D721Med (cell line): ENCODE data around the gene CCDC197.

Source experiments
- DNase-seq: peaks from one replicate; pipeline ENCODE4 v3.0.0; 2011; ENCODE audit warnings: low spot score; ENCODE audit not compliant: insufficient read length
- FAIRE-seq: peaks from 2 replicates; lab custom pipeline; 2011; peaks lifted over from hg19 to GRCh38; lab: Jason Lieb, UNC
- TF ChIP-seq, protein P1 (sequence below): IDR thresholded peaks from 2 replicates; pipeline ENCODE4 v1.5.1; 2012; ENCODE audit warnings: mild to moderate bottlenecking, control low read depth; ENCODE audit not compliant: insufficient read depth; ENCODE audit errors: missing control alignments

Gene CCDC197

GRCh38 chr14:94048691-94049624 lies 51.9 kb downstream of the CCDC197 start:
- peak; percentile 90 for FAIRE-seq
- peak; percentile 72 for DNase-seq
- TF ChIP-seq, protein P1, sequence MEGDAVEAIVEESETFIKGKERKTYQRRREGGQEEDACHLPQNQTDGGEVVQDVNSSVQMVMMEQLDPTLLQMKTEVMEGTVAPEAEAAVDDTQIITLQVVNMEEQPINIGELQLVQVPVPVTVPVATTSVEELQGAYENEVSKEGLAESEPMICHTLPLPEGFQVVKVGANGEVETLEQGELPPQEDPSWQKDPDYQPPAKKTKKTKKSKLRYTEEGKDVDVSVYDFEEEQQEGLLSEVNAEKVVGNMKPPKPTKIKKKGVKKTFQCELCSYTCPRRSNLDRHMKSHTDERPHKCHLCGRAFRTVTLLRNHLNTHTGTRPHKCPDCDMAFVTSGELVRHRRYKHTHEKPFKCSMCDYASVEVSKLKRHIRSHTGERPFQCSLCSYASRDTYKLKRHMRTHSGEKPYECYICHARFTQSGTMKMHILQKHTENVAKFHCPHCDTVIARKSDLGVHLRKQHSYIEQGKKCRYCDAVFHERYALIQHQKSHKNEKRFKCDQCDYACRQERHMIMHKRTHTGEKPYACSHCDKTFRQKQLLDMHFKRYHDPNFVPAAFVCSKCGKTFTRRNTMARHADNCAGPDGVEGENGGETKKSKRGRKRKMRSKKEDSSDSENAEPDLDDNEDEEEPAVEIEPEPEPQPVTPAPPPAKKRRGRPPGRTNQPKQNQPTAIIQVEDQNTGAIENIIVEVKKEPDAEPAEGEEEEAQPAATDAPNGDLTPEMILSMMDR: no peak

- DNase-seq (no peak), FAIRE-seq (no peak)
- TF ChIP-seq, protein P1: no peak
These were observed 52.5 kb downstream of the CCDC197 start for GRCh38 chr14:94049625-94050023.

GRCh38 chr14:94050231-94050880 lies 53.3 kb downstream of the CCDC197 start:
- TF ChIP-seq, protein P1: no peak
- FAIRE-seq (no peak), DNase-seq (no peak)

- TF ChIP-seq, protein P1: peak; percentile 52
These were observed 54.0 kb downstream of the CCDC197 start for GRCh38 chr14:94051115-94051514.

GRCh38 chr14:94051779-94052178 lies 54.7 kb downstream of the CCDC197 start:
- TF ChIP-seq, protein P1: no peak
- no peak for FAIRE-seq
- no peak for DNase-seq

More at GRCh38 chr14:94051115-94051514, 54.0 kb downstream of the CCDC197 start:
- no peak for DNase-seq
- FAIRE-seq: no peak

DNA sequence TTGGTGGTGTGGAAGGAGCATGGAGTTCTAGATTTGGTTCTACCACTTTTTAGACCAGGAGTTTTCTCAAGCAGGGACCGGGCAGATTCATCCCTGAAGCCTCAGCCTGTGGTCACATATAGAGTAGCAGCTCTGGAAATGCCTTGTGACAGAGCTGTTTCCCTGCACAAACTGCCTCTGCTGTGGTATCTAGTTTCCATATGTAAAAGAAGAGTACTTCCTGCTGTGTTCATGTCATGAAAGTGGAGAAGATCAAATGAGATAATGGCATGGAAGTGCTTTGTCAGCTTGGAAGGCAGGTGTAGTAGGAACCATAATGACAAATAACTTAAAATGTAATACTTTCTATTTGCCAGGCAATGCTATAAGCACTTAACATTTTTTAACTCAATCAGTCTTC lies 55.1 kb downstream of the CCDC197 start:
- FAIRE-seq (no peak), DNase-seq (no peak)
- TF ChIP-seq, protein P1: no peak
